OCI-M1 (cell line): Measurements from ENCODE around the gene CD59.

Source experiments
- DNase-seq: peaks from one replicate; lab custom pipeline; 2025; lab: John Stamatoyannopoulos, UW

CD59 gene, protein sequence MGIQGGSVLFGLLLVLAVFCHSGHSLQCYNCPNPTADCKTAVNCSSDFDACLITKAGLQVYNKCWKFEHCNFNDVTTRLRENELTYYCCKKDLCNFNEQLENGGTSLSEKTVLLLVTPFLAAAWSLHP

DNA sequence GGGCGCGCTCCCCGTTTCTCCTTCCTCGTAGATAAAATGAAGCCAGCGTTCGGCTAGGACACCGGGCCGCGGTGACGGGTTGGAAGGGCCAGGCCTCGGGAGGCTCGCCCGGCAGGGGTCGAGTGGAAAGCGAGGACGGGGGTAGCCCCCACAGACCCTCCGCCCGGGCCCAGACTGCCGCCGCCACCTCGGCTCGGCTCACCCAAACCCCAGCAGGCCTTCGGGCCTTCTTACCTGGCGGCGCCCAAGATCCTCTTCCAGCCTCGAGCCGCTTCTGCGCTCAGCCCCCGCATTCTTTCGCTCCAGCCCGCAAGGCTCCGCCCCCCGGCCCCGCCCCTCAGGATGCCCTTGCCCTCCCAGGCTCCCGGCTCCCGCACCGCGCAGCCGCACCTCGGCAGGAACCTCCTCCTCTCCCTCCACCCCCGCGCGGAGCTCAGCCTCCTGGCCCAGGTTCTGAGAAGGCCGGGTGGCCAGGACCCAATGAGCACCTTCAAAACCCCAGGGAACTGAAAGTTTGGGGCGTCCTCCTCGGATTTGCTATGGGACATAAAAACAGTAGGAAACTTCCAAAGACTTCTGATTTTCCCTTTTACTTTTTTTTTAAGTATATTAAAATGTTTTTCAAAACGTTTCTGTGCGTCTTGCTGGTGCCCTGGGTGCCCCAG is at the start of gene CD59:
CD59 (minus strand) TSS at position 276 of the 665 bp plus-strand sequence. CDS start 13,978 bp downstream, outside the sequence.
- DNase-seq: peak; percentile 95

DNA sequence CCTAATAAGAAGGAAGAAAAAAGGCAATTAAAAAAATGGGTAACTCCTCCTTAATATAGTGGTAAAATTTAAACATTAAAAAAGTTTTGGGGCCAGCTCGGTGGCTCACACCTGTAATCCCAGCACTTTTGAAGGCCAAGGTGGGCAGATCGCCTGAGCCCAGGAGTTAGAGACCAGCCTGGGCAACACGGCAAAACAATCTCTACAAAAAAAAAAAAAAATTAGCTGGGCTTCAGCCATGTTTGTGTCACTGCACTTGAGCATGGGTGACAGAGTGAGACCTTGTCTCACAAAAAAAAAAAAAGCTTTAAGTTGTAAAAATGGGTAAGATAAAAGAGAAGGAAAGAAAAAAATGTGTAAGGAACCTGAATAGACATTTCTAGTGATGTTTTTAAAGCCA is 49.4 kb upstream of the CD59 start:
- DNase-seq: no peak

DNA sequence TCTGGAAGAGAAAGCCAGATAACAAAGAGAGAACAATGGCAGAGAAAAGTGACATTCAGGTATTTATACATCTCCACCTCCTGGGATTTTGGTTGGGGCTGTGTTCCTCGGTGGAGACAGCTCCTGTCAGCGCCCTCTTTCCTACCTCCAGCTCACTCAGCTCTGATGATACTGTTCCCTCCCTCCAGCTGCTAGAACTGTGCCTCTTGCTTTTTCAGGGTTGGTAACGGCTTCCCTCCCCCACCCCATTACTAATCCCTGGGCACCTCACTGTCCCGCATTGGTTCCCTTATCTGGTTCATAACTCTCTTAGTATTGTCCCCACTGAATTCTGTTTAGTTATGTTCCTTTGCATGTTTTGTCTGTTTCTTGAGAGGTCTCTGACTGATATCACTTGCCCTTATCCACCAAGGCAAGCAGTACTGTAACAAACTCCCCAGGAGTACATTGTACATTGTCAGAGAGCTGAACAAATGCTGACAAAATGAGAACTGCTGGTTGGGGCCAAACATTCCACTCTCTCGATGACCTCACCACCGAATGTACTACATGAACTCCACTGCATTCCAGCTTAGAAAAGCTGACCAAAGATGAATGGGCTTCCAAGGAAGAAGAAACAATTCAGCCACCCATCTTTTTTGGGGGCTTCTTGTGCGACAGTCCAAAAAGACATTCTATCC is 43.8 kb upstream of the CD59 start:
- DNase-seq: peak; percentile 10

DNA sequence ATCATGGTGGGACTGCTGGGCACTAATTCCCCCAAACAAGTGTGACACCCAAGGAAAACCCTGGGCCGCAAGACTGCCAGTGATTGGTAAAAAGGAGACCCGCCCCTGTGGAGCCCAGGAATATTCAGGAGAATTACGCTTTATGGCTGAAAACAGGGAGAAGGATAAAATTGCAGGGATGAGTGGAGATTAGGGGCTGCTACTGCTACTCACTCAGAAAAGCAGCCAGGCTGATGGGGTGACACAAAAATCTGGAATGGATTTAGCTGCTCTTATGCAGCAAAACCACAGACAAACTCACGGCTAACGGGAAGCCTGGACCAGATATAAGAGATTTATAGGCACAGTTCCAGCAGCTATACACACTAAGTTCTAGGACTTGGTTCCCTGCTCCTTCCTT is 42.5 kb upstream of the CD59 start:
- DNase-seq: peak; percentile 55

DNA sequence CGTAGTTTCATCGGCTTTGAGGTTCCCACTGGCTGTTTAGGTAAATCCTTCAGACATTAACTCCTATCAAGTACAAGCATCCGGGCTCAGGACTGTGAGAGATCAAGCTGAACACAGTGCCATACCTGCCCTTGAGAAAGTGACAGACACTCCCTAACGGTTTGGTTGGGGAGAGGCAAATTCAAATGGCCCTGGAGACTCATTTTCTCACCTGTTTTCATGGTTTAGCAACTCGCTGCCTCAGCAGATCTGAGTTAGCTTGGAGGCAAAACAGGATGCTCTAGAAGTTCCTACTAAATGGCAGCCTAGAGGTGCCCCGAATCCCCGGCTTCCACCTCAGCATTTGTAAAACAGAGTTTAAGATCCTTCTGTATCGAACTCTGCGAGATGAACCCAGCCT is 41.7 kb upstream of the CD59 start:
- no peak for DNase-seq

DNA sequence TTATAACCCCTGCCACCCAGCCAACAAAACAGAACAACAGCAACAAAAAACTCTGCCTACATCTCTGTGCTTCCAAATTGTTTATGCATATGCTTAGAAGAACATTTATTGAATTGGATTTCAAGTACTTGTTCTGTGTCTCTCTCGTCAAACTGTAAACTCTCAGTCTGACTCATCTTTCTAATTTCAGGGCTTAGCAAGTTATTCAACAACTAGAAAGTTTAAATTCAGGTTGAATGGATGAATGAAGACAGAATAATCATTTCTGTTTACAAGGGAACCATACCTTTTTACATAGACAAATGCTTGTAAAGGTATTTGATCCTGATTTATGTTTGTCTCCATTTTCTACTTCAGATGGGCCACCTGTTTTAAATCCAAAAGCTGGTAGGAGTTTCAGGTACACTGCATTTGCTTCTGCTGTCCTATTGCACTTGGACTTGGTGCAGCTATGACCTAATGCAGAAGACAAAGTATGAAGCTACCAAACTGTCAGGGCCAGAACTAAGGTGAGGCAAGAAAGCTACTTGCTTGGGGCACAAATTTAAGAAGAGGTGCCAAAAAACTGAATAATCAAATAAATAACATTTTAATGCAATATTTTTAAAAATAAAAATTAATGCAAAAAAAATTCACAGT is 39.7 kb upstream of the CD59 start:
- no peak for DNase-seq

DNA sequence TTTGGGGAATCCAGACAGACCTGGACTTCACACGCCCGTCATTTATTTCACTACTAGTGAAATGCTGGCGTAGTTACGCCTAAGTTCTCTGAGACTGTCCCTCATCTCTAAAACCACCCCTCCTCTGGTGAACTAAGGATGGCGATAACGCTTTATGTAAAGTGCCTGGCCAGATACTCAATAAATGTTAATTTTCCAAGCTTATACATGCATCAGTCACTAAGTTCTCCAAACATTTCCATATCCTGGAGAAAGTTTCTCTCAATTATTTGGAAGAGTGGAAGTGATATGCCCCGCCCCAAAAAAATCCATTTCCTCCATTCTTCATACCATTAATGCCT is 39.2 kb upstream of the CD59 start:
- no peak for DNase-seq

DNA sequence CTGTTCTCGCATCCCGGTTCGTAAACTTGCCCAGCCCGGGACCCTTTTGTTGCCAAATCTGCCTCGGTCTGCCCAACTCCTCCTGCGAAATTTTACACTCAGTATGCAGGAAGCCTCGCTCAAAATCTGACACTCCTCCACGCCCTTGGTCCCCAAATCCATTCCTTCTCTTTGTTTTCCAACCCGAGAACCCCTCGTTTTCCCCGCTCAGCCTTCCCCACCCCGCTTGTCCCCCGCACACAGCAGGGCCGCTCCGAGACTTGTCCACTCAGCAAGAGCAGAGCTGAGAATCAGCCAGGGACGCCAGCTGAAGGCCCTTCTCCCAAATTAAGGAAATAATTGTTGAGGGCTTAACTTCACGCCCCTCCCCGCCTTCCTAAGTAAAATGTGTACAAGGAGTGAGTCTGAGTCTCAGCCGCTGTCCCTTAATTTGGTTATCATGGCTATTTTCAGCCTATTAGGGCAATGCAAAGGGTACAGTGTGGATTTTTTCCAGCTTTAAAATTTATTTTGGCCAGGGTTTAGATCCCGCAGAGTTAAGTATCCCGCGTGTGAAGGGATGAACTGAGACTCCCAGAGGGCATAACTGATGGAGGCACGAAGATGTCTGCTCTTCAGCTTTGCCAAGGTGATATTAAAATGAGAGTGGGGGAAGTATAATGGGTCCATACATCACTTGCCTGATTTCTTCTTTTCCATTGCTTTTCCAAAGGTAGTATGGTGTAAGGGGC is 38.7 kb upstream of the CD59 start:
- DNase-seq: no peak

DNA sequence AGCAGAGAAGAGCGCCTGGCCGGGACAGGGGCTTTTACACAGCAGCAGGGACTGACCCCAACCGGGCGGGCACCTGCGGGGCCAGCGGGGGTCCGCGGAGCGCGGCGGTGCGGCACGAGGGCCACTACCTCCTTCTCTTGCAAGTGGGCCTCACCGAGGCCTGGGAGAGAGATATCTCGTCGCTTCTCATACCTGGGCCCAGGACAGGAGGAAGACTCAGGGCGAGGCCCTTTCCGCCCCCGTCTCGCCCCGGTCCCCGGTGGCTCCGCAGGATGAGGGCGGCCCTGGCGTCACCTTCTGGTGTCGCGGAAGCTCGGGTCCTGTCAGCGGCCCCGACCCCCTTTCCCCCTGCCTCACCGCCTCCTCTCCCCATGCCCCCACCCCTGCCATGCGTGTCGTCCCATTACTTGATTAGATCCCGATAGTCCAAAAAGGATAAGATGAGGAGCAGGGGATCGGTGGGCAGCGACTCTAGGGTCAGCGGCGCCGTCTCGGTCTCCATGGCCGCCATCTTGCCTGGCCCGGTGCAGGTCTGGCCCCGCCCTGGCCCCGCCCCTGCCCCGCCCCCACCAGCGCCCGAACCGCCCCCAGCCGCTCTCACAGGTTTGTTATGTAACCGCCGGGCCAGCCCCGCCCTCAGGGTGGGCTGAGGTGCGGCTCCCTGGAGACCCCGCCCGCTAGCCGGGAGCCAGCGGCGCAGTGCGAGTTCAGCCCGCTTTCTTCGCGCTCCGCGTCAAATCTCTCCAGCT is 37.9 kb upstream of the CD59 start, which contains the start of gene FBXO3:
FBXO3 (minus strand) TSS at position 534 of the 749 bp plus-strand sequence; CDS start at position 511, 23 bp downstream.
- DNase-seq: peak; percentile 90

DNA sequence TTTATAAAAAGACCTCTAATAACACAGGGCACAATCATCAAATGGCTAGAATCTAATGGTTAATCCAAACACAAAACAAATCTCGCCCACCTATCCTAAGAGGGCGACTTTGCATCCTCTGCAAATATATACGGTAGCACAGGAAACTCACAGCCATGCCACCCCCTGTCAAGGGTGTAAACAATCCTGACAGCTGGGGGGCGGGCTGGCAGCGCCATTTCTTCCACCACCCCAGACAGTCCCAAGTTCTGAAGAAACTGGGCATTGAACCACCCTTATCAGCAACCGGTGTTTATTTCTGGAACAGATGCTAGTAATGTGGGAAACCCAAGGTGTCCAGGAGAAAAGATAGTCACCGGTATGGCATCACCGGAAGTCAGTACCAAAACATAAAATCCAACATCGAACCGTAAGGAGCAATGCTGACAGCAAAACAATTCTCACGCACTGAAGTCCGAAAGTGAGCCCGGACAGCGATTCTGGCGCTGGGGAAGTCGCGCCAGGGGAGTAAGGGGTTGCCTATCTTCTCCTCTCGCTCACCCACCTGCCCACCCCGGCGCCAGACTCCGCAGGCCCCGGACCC is 37.3 kb upstream of the CD59 start:
- DNase-seq: peak; percentile 47

DNA sequence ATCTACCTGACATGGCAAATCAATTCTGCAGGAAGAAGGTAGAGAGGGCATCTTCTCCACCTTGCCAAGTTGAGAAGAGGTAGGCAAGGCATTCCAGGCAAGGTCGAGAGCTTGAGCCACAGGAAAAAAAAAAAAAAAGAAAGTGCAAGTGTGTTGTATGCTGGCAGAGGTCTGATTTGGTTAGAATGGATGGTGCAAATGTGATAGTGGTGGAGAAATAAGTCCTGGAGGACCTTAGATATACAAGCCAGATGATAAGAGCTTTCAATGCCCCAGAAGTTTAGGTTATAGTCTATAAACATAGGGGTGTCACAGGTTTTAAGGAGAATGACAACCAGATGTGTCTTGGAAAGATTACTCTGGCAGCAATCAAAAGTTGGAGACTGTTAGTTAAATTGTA is 36.6 kb upstream of the CD59 start:
- no peak for DNase-seq

DNA sequence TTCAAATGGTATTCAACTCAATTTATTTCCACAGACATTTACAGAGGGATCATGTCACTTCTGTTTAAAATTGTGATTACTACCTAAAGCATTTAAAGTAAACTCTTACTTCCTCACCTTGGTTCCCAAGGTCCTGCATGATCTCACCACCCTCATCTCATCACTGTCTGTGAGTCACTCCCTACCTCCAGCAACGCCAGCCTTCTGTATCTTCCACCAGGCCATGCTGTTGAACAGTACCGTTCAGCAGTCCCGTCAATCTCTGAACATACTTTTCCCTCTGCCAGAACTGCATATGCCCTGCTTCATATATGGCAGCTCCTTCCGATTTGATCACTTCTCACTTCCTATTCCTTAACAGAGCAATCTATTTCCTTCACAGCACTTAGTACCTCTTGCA is 36.1 kb upstream of the CD59 start:
- DNase-seq: no peak

DNA sequence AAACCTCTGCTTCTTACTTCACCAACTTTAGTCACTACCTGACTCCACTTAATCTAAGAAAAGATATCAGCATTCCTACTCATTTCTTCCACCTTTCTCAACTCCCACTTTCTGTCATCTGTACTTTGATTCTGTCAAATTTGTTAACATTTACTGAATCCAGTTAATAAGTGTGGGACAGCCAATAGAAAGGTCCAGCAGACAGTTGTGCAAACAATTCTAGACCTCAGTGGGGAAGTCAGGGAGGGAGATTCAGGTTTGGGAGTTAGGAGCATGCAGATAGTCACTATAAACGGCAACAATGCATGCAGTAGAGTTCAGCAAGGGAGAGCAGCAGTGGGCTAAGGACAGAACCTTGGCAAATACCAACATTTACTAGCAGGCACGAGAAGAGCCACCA is 34.0 kb upstream of the CD59 start:
- no peak for DNase-seq

DNA sequence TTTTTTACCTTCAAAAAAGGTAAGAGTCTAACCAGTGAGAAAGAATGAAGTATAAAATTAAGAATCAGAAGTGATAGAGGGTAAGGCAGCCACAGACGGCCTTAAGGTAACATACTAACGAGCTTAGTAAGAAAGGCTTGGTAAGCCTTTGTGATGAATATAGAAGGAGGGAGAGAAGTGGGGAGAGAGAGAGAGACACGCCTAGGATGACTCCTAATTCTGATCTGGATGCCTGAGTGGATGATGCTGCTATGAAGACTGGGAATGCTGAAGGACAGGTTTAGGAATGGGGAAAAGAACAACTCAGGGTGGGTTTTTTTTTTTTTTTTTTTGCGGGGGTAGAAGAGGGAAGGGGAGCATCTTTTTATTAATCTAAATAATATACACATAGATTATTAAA is 33.3 kb upstream of the CD59 start:
- no peak for DNase-seq

DNA sequence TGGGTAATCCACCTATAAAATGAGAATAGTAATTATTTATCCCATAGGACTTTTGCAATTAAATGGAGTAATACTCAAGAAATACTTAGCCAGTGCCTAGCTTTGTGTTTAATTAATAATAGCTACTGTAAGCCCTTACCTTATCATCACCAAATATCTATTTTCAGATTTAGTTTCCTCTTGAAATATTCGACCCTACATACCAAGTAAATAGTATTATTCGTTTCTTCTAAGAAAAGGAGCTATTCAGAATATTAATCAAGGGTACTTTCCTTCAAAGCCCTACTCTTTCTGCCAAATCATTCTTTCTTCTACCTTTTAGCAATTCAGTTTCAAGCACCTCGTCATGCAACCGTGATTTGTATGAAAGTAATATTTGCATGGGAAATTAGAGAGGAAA is 31.4 kb upstream of the CD59 start:
- DNase-seq: no peak

DNA sequence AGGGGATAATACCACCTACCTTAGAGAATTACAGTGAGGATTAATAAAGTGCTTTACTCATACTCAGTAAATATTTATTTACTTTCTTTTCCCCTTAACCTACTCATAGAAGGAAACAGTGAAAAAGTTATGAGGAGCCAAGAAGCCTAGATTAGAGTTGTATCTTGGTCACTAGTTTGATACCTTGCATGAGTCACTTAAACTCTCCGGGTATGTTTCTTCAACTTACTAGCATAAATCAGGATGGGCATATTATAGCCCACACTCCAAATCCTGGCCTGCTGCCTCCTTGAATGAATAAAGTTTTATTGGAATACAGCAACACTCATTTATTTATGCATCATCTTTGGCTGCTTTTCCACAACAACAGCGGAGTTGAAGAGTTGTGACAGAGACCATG is 29.9 kb upstream of the CD59 start:
- no peak for DNase-seq

DNA sequence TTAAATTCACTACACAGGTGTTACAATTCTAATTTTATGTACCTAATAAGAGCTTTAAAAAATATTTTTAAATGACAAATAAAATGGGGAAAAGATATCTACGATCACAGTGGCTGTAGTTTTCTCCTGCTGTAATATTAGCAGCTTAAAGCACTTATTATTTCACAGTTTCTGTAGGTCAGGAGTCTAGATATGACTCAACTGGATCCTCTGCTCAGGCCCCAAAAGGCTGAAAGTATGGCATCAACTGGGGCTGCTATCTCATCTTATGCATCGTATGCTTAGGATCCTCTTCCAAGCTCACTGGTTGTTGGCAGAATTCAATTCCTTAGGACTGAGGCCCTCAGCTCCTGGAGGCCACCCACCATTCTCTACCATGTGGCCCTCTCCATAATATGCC is 25.2 kb upstream of the CD59 start:
- no peak for DNase-seq

DNA sequence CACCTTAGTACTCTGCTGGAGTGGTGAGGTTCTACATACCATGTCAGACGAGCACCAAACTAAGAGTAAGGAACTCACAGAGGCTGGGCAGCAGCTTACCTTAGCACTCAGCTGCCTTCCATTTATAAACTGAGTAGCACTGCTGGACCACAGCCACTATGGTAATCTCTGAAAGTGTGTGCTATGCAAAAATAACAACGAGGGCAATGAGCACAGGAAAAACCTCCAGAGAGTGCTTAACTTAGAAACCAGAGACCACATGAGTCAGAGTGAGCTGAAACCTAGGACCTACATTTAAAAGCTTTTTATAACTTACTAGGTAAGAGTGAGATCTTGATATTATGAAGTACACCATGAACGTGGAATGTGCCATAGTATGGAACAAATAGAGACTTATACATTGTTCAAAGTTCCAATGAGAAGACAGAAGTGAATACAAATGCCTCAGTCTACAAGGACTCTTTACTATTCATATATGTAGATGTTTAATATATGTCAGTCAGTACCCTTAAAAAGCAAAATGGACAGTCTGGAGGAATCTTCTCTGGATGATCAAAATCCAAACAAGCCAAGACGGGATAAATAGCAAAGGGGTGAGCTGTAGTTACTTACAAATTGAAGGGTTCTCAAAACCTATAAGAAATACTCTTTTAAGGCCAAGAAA is 17.2 kb upstream of the CD59 start:
- no peak for DNase-seq

DNA sequence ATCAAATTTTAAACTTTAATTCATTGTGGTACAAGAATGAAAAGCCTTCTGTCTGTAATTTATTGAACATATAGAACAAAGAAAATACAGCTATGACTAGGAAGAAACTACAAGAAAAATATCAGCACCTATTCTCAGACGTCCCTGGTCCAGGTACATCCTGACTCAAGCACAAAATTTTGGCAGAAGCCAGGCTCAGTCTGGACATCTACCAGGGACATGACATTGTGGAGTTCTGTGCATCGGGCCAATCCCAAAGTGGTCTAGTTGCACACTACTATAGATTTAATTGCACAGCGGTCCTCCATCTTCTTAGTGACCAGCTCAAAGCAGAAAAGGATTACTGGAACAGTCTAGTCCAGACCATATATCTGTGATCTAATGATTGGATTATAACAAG is 15.7 kb upstream of the CD59 start:
- no peak for DNase-seq

DNA sequence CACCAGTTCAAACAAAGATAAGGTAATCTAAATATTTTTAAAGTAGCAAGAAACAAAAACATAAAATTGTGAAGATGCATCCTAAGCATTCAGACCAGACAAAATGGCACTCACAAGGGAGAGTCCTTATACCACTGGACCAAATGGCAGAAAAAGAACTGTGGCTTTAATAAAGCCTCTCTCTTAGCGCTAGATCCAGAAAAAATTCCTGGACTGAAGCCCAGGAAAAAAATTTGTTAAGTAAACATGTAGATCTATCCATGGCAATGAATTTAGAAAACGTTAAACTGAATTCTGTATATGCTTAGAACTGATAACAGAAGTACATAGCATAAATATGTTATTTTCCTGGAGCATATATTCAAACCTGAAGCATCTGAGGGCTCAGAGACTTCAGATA is 11.8 kb upstream of the CD59 start:
- no peak for DNase-seq

DNA sequence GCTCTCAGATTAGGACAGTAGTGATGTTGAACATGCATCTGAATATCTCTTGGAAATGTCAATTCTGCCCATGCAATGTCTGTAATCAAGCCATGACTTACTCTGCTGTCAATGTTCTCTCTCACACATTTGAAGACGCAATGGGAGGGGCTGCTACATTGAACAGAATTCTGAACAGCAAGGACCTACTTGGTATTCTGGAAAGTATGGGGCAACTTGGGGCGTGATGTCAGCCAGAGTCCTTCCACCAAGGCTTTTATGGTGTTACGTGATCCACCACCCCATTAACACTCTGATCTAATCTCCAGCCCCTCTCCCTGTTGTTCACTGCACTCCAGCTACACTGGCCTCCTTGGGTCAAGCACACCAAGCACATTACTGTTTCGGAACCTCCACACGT is 7.1 kb upstream of the CD59 start:
- no peak for DNase-seq
